GM23338 (cell line): ENCODE measurements around the gene TMEM213. TPM values are rescaled to one million over a fixed set of nuclear protein-coding genes. Genes with fewer than 3 reads are reported as not detected.
A peak's percentile ranks its signal among the peaks of the same experiment; 100 is the strongest.
"Not testable (repeated sequence)": the region's sequence is repeated elsewhere in the genome, so short reads cannot be mapped to it uniquely, and the experiment has no call there.

ENCODE experiments used
- ATAC-seq: fragments of 200-7000 bp; cut with Tn5 transposase; 3 replicates; pipeline ENCODE4 v1.9.1; 2020
- DNase-seq: peaks from one replicate; pipeline ENCODE4 v3.0.0-alpha.2; 2015; ENCODE audit warnings: low spot score
- H2AFZ ChIP-seq: fragments of 200-600 bp; sonication (generic); 2 replicates; pipeline ENCODE4 v1.8.0; 2016; ENCODE audit warnings: antibody characterized with exemption, mild to moderate bottlenecking, moderate library complexity
- H3F3A ChIP-seq: fragments of 200-600 bp; sonication (generic); replicated peaks from 2 replicates; pipeline ENCODE4 v1.8.0; 2017; ENCODE audit warnings: antibody characterized with exemption, mixed run types, low read depth
- H3K27ac ChIP-seq: fragments of 200-600 bp; sonication (generic); 2 replicates; pipeline ENCODE4 v1.6.1; 2016; ENCODE audit warnings: low read depth
- H3K27me3 ChIP-seq: fragments of 200-600 bp; sonication (generic); 2 replicates; pipeline ENCODE4 v1.8.0; 2016; ENCODE audit warnings: mild to moderate bottlenecking, mixed run types, moderate library complexity; ENCODE audit not compliant: insufficient read depth
- H3K36me3 ChIP-seq: fragments of 200-600 bp; sonication (generic); 2 replicates; pipeline ENCODE4 v1.8.0; 2016; ENCODE audit warnings: mild to moderate bottlenecking; ENCODE audit not compliant: insufficient read depth
- H3K4me1 ChIP-seq: fragments of 200-600 bp; sonication (generic); 2 replicates; pipeline ENCODE4 v1.8.0; 2016; ENCODE audit warnings: mild to moderate bottlenecking, moderate library complexity; ENCODE audit not compliant: insufficient read depth
- H3K4me2 ChIP-seq: fragments of 200-600 bp; sonication (generic); 2 replicates; pipeline ENCODE4 v1.7.1; 2017; ENCODE audit warnings: mixed run types
- H3K4me3 ChIP-seq: fragments of 200-600 bp; sonication (generic); 2 replicates; pipeline ENCODE4 v1.6.1; 2016; ENCODE audit warnings: mixed run types
- H3K79me2 ChIP-seq: fragments of 200-600 bp; sonication (generic); replicated peaks from 2 replicates; pipeline ENCODE4 v1.8.0; 2017; ENCODE audit warnings: mild to moderate bottlenecking; ENCODE audit not compliant: insufficient read depth
- H3K9me2 ChIP-seq: fragments of 200-600 bp; sonication (generic); 2 replicates; pipeline ENCODE4 v1.8.0; 2017; ENCODE audit not compliant: insufficient read depth
- H4K20me1 ChIP-seq: fragments of 200-600 bp; sonication (generic); replicated peaks from 2 replicates; pipeline ENCODE4 v1.8.0; 2017; ENCODE audit warnings: mild to moderate bottlenecking; ENCODE audit not compliant: insufficient read depth
- H3K27ac Mint-ChIP-seq: 2 replicates; pipeline ENCODE4 v1.8.0; 2020; ENCODE audit warnings: inconsistent platforms, mild to moderate bottlenecking, moderate library complexity, mixed read lengths
- H3K27me3 Mint-ChIP-seq: 3 replicates; pipeline ENCODE4 v1.8.0; 2022; ENCODE audit warnings: low read depth, mild to moderate bottlenecking, moderate library complexity, mixed read lengths, inconsistent platforms; ENCODE audit not compliant: insufficient read depth, poor library complexity
- H3K36me3 Mint-ChIP-seq: 3 replicates; pipeline ENCODE4 v1.8.0; 2021; ENCODE audit warnings: low read depth, mild to moderate bottlenecking, inconsistent platforms, moderate library complexity, mixed read lengths
- H3K4me1 Mint-ChIP-seq: 3 replicates; pipeline ENCODE4 v1.8.0; 2020; ENCODE audit warnings: mild to moderate bottlenecking, inconsistent platforms, mixed read lengths
- H3K4me3 Mint-ChIP-seq: 3 replicates; pipeline ENCODE4 v1.8.0; 2021; ENCODE audit warnings: moderate library complexity, mild to moderate bottlenecking, inconsistent platforms, mixed read lengths
- H3K9me3 Mint-ChIP-seq: 3 replicates; pipeline ENCODE4 v1.8.0; 2020; ENCODE audit warnings: moderate library complexity, mild to moderate bottlenecking, inconsistent platforms, mixed read lengths
- CREB1 ChIP-seq: fragments of 250-450 bp; sonication (Bioruptor Pico); IDR thresholded peaks from 2 replicates; pipeline ENCODE4 v1.5.0; 2020; ENCODE audit warnings: low read depth, mild to moderate bottlenecking, moderate library complexity
- CTCF ChIP-seq, 2 experiments: fragments of 200-600 bp in 1 of 2; sonication (generic) in 1 of 2; conservative IDR thresholded peaks; 2 replicates each; pipeline versions ENCODE4 v1.5.1 to v1.6.1; 2016 to 2017; ENCODE audit warnings: antibody characterized with exemption in 2 of 2, low read depth in 2 of 2, mild to moderate bottlenecking in 2 of 2, moderate library complexity in 1 of 2
- ETS1 ChIP-seq: IDR thresholded peaks from 2 replicates; pipeline ENCODE4 v1.6.1; 2016; ENCODE audit warnings: antibody characterized with exemption
- NANOG ChIP-seq: IDR thresholded peaks from 2 replicates; pipeline ENCODE4 v1.6.1; 2016; ENCODE audit warnings: antibody characterized with exemption, borderline replicate concordance
- POLR2AphosphoS5 ChIP-seq: IDR thresholded peaks from 2 replicates; pipeline ENCODE4 v1.6.1; 2016; ENCODE audit warnings: antibody characterized with exemption, low read depth
- STAT1 ChIP-seq: IDR thresholded peaks from one replicate; pipeline ENCODE4 v1.6.1; 2016; ENCODE audit warnings: antibody characterized with exemption; ENCODE audit not compliant: unreplicated experiment
- ZNF114 ChIP-seq: fragments of 250-450 bp; sonication (Bioruptor Pico); IDR thresholded peaks from 2 replicates; pipeline ENCODE4 v1.5.0; 2020; ENCODE audit warnings: mild to moderate bottlenecking, moderate library complexity
- ZNF462 ChIP-seq: fragments of 250-450 bp; sonication (Bioruptor Pico); IDR thresholded peaks from 2 replicates; pipeline ENCODE4 v1.5.0; 2020; ENCODE audit warnings: mild to moderate bottlenecking, moderate library complexity
- polyA plus RNA-seq: library from polyadenylated mRNA; unstranded; fragments of >200 nt; fragmentation: Nextera tagmentation; extraction: Ambion mirVana; gene quantifications from 2 replicates; pipeline ENCODE4 v1.2.1, GENCODE V29; 2016
- total RNA-seq: library from RNA; depleted of rRNA; stranded (reverse); fragments of >200 nt; shearing (Covaris generic); gene quantifications from 2 replicates; pipeline ENCODE4 v1.2.3, GENCODE V29; 2014

The TMEM213 gene
- total and polyA plus RNA-seq, 2 experiments from 2014 or later: 0.89 TPM; not detected in 1

GRCh38 chr7:138797046-138797445, 748 bp upstream of the TMEM213 start:
- H3K27ac ChIP-seq, H3K36me3 Mint-ChIP-seq, H3K4me2 ChIP-seq, H3K4me3 Mint-ChIP-seq, H3K36me3 ChIP-seq, H4K20me1 ChIP-seq, H3K79me2 ChIP-seq, H3K9me2 ChIP-seq, ATAC-seq, H3K27me3 Mint-ChIP-seq, DNase-seq, H3K9me3 Mint-ChIP-seq, H3K27me3 ChIP-seq, H3F3A ChIP-seq, H3K27ac Mint-ChIP-seq, H3K4me3 ChIP-seq: not testable (repeated sequence)
- H3K4me1 Mint-ChIP-seq: peaks cover 33% of the 10 kb centered on the region
- H3K4me1 ChIP-seq: peaks cover 21% of the 10 kb centered on the region
- H2AFZ ChIP-seq: peak overlapping the region; percentile 69
- peak; percentile 37 to 40; a peak in 2 of 4 replicates for TF ChIP-seq CTCF (conservative IDR thresholded peaks at IDR 0.05; ENCODE audit: low read depth in 2 of 2)

GRCh38 chr7:138798836-138799235, 1.0 kb downstream of the TMEM213 start:
- Histone ChIP-seq H3K36me3 (no peaks in the 10 kb centered on the region), H2AFZ (peak overlapping the region; percentile 87; the same call in 1 of the 2 replicates), H3F3A (0 out of 2 replicates have a peak, but pooled peaks cover 4% of the 10 kb centered on the region), H3K27me3 (no peaks in the 10 kb centered on the region), H3K4me1 (peaks cover 21% of the 10 kb centered on the region), H3K4me3 (no peak overlapping the region), H3K4me2 (0 out of 2 replicates have a peak overlapping the region, but pooled peaks have one; percentile 72), H3K9me2 (peaks cover 4% of the 10 kb centered on the region; the same call in 1 of the 2 replicates), H3K79me2 (no peaks in the 10 kb centered on the region), H3K27ac (no peak overlapping the region), H4K20me1 (no peaks in the 10 kb centered on the region)
- H3K27ac Mint-ChIP-seq: no peak overlapping the region
- peak overlapping the region; percentile 47; the same call in 2 of the 3 replicates for H3K4me3 Mint-ChIP-seq
- no peaks in the 10 kb centered on the region for H3K9me3 Mint-ChIP-seq
- ATAC-seq (no peak), DNase-seq (no peak)
- no peaks in the 10 kb centered on the region for H3K36me3 Mint-ChIP-seq
- peaks cover 32% of the 10 kb centered on the region for H3K4me1 Mint-ChIP-seq
- H3K27me3 Mint-ChIP-seq: peaks cover 8% of the 10 kb centered on the region
- TF ChIP-seq STAT1: no peak
- no peak for TF ChIP-seq NANOG
- no peak for TF ChIP-seq ETS1
- no peak for TF ChIP-seq CREB1 (CRISPR knock-in tag)
- TF ChIP-seq CTCF (conservative IDR thresholded peaks at IDR 0.05; ENCODE audit: low read depth in 2 of 2): no peak
- TF ChIP-seq POLR2AphosphoS5: no peak
- no peak for TF ChIP-seq ZNF462 (CRISPR knock-in tag)
- no peak for TF ChIP-seq ZNF114 (CRISPR knock-in tag)
